HG03064 (cell line): Measurements from ENCODE around the gene RHOH.
"Not testable (repeated sequence)": the region's sequence is repeated elsewhere in the genome, so short reads cannot be mapped to it uniquely, and the experiment has no call there.

Experiments used
- ATAC-seq: cut with Tn5 transposase; IDR thresholded peaks from one replicate; pipeline ENCODE4 v1.9.1; 2021; ENCODE audit warnings: low read depth; ENCODE audit not compliant: unreplicated experiment

Gene RHOH

GRCh38 chr4:40256329-40256728, 59.5 kb downstream of the RHOH start:
- ATAC-seq: no peak

DNA sequence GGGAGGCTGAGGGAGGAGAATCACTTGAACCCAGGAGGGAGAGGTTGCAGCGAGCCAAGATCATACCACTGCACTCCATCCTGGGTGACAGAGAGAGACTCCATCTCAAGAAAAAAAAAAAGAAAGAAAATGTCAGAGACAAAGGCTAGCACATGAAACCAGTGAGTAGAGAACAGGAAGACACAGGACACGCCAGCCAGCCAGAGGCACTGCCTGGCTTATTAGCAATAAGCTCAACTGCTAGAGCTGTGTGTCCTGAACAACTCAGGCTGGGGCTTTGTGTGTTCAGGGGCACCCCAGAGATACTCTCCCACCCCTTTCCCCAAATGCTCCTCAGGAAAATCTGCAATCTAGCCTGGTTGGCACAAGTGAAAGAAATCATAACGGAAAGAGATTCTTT, 60.0 kb downstream of the RHOH start:
- no peak for ATAC-seq

DNA sequence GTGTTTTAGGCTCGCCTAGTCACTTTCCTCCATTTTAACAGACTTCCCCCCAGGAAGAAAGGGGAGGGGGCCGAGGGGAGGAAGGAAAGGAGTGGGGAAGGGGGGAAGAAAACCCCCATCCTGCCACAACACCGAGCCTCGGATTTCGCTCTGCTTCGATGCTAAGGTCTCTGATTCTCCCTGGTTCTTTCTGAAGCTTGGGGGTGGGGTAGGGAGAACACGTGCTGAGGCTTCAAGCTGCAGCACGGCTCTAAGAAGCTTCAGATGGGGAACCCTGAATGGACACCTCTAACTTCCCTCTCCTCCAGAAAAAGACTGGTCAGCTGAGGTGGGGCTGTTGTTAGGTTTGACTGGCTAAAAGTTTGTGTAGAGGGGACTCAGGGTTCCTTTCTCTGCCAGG, 61.8 kb downstream of the RHOH start:
- ATAC-seq: no peak

DNA sequence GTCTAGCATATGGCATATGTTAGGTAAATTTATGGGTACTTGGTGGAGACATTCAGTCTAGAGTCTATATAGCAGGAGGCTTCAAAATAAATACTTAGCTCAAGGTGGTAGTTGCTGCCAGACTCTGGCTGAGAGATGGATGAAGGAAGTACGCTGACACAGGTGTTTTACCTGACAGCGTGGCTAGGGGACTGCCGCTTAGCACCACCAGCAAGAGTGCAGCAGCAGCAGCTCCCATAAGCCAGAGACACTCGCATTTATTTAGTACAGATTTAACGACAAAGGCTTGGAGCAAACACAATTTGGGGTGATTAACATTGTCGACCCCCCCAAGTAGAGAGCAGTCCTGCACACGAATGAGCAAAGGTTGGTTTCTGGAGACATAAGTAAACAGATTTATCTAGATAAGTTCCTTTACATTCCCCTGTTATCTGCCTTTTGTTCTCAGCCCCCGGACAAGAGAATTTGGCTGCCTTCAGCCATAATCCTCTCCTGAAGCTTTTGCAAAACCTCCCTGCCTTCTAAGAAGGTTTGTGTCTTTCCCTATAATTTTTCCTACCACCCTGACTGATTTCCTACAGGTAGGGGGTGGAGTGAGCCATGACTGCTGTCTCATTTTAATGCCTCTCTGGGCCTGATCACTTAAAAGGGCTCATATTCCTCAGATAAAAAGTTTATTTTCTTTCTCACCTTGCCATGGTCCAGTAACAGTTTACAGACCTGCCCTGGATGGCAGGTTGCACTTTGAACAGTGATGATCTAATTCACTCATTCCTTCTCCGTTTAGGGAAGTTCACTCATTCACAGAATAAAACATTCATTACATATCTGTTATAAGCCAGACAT, 64.6 kb downstream of the RHOH start:
- ATAC-seq: no peak

DNA sequence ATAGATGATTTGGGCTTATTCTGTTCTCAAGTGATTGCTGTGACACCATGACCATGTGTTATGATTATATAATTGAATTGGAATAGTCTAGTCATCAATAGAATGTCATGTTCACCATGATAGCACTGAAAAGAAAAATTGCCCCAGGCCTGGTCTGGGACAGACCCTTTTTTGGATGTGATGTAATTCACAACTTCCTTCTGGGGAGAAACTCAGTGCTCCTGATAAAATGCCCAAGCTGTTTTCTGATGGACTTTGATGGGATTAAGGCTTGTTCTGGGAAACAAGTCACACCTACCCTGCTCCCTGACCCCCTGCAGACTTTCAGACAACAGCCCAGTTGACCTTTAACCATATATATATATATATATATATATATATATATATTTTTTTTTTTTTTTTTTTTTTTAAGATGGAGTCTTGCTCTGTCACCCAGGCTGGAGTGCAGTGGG, 65.3 kb downstream of the RHOH start:
- ATAC-seq: no peak

GRCh38 chr4:40262861-40263260, 66.0 kb downstream of the RHOH start:
- no peak for ATAC-seq

GRCh38 chr4:40264497-40264896, 67.7 kb downstream of the RHOH start:
- ATAC-seq: no peak

- peak; percentile 78 for ATAC-seq
These were observed 68.4 kb downstream of the RHOH start for GRCh38 chr4:40264995-40265909.

- no peak for ATAC-seq
These were observed 69.1 kb downstream of the RHOH start for GRCh38 chr4:40265910-40266274.

GRCh38 chr4:40269133-40269532, 72.3 kb downstream of the RHOH start:
- no peak for ATAC-seq

GRCh38 chr4:40270609-40271008, 73.8 kb downstream of the RHOH start:
- ATAC-seq: no peak

- ATAC-seq: no peak
These were observed 78.4 kb downstream of the RHOH start for GRCh38 chr4:40275065-40275730.

- ATAC-seq: no peak
These were observed 79.7 kb downstream of the RHOH start for GRCh38 chr4:40276546-40276945.

- no peak for ATAC-seq
These were observed 83.8 kb downstream of the RHOH start for GRCh38 chr4:40280586-40280985.

- ATAC-seq: no peak
These were observed 84.3 kb downstream of the RHOH start for GRCh38 chr4:40281099-40281498.

GRCh38 chr4:40281913-40282312, 85.1 kb downstream of the RHOH start:
- no peak for ATAC-seq

DNA sequence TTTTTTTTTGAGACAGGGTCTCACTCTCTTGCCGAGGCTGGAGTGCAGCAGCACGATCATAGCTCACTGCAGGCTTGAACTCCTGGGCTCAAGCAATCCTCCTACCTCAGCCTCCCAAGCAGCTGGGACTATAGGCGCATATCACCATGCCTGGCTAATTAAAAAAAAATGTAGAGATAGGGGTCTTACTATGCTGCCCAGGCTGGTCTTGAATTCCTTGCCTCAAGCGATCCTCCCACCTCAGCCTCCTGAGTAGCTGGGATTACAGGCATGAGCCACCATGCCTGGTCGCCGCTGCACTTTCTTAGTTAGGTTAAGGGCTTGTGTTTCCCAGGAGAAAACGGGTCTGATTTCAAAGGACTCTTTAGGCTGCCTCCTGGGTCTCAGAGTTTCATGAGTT, 86.0 kb downstream of the RHOH start:
- not testable (repeated sequence) for ATAC-seq

DNA sequence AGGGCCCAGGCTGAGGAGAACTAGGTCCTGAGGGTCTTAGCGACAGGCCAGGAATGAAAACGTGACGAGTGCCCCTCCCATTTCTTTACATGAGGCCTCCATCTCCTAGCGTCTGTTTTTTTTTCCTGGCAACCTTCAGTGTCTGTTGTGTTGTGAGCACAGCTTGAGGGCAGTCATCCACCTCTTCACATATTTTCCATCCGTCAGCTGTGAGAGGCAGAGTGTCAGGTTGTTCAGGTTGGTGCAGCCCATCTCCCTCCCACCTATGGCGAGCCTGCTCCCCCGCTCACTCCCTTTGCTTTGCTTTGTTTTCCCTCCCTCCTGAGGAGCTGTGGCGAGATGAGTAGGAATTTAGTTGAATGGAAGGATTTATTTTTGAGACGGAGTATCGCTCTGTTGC, 86.6 kb downstream of the RHOH start:
- ATAC-seq: no peak

DNA sequence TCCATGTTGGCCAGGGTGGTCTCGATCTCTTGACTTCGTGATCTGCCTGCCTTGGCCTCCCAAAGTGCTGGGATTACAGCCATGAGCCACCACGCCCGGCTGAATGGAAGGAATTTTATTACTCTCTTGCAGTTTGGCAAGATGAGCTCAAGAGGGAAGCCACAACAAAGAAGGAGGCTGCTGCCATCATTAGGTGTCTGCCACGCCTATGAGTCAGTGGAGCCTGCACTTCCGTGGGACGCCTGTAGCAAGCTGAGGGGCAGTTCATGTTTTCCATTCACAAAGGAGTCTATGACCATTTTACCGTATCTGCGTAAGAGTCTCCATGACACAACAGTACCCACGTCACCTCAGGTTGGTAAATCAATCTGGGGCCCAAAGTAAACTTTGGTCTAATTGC, 87.1 kb downstream of the RHOH start:
- ATAC-seq: no peak

GRCh38 chr4:40285692-40286091, 88.9 kb downstream of the RHOH start:
- no peak for ATAC-seq

DNA sequence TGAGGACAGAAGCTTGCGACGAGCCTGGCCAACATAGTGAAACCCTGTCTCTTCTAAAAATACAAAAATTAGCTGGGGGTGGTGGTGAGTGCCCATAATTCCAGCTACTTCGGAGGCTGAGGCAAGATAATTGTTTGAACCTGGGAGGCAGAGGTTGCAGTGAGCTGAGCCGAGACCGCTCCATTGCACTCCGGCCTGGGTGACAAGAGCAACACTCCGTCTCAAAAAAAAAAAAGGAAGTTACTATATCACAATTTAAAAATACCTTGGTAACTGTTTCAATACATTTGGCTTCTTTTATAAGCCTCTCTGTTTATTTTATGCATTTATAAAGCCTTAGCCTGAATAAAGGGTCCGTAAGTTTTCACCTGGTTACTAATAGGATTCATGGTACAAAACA, 91.7 kb downstream of the RHOH start:
- no peak for ATAC-seq
